Measurements from ENCODE around the gene HIPK4. TPM values are rescaled to one million over a fixed set of nuclear protein-coding genes. Genes with fewer than 3 reads are reported as not detected.
"Not testable (repeated sequence)": the region's sequence is repeated elsewhere in the genome, so short reads cannot be mapped to it uniquely, and the experiment has no call there.

The HIPK4 gene
- polyA plus RNA-seq, 4 donors, result 0.06 to 0.18 (median 0.14) TPM

GRCh38 chr19:40393894-40394815 lies 4.2 kb upstream of the HIPK4 start:
- no peak for DNase-seq (ENCODE audit: low read depth in 4 of 4, low spot score in 2 of 4)

- DNase-seq (ENCODE audit: low read depth in 4 of 4, low spot score in 2 of 4), result no peak
Observed at GRCh38 chr19:40392894-40393517, 3.0 kb upstream of the HIPK4 start.

- DNase-seq (ENCODE audit: low read depth in 4 of 4, low spot score in 2 of 4), result no peak
Observed at GRCh38 chr19:40392123-40392522, 2.1 kb upstream of the HIPK4 start.

GRCh38 chr19:40389404-40390083 lies 437 bp downstream of the HIPK4 start:
- DNase-seq (ENCODE audit: low read depth in 4 of 4, low spot score in 2 of 4), result no peak

- no peak for DNase-seq (ENCODE audit: low read depth in 4 of 4, low spot score in 2 of 4)
Observed at GRCh38 chr19:40388481-40388880, 1.5 kb downstream of the HIPK4 start.

- no peak for DNase-seq (ENCODE audit: low read depth in 4 of 4, low spot score in 2 of 4)
Observed at GRCh38 chr19:40387155-40387554, 2.8 kb downstream of the HIPK4 start.

- no peak for DNase-seq (ENCODE audit: low read depth in 4 of 4, low spot score in 2 of 4)
Observed at GRCh38 chr19:40383668-40384248, 6.2 kb downstream of the HIPK4 start.

- no peak for DNase-seq (ENCODE audit: low read depth in 4 of 4, low spot score in 2 of 4)
Observed at GRCh38 chr19:40381321-40381720, 8.7 kb downstream of the HIPK4 start.

GRCh38 chr19:40380199-40381037 lies 9.6 kb downstream of the HIPK4 start:
- no peak for DNase-seq (ENCODE audit: low read depth in 4 of 4, low spot score in 2 of 4)

- DNase-seq (ENCODE audit: low read depth in 4 of 4, low spot score in 2 of 4), result no peak
Observed at GRCh38 chr19:40379446-40380198, 10.4 kb downstream of the HIPK4 start.

GRCh38 chr19:40378509-40378908 lies 11.5 kb downstream of the HIPK4 start:
- no peak for DNase-seq (ENCODE audit: low read depth in 4 of 4, low spot score in 2 of 4)

GRCh38 chr19:40377876-40378385 lies 12.1 kb downstream of the HIPK4 start:
- no peak for DNase-seq (ENCODE audit: low read depth in 4 of 4, low spot score in 2 of 4)

- DNase-seq (ENCODE audit: low read depth in 4 of 4, low spot score in 2 of 4), result no peak
Observed at GRCh38 chr19:40376286-40376862, 13.6 kb downstream of the HIPK4 start.

- no peak for DNase-seq (ENCODE audit: low read depth in 4 of 4, low spot score in 2 of 4)
Observed at GRCh38 chr19:40374084-40374483, 15.9 kb downstream of the HIPK4 start.

GRCh38 chr19:40371802-40372122 lies 18.2 kb downstream of the HIPK4 start:
- DNase-seq (ENCODE audit: low read depth in 4 of 4, low spot score in 2 of 4), result no peak

- DNase-seq (ENCODE audit: low read depth in 4 of 4, low spot score in 2 of 4), result no peak
Observed at GRCh38 chr19:40370997-40371801, 18.8 kb downstream of the HIPK4 start.

GRCh38 chr19:40370253-40370652 lies 19.7 kb downstream of the HIPK4 start:
- not testable (repeated sequence) for DNase-seq (ENCODE audit: low read depth in 4 of 4, low spot score in 2 of 4)

GRCh38 chr19:40369797-40370196 lies 20.2 kb downstream of the HIPK4 start:
- no peak for DNase-seq (ENCODE audit: low read depth in 4 of 4, low spot score in 2 of 4)
